GM21515 (cell line): ENCODE results near the gene UCN.

Source experiments
- ATAC-seq: cut with Tn5 transposase; IDR thresholded peaks from one replicate; pipeline ENCODE4 v1.9.1; 2021; ENCODE audit not compliant: unreplicated experiment

UCN gene

GRCh38 chr2:27262379-27263286 lies 45.6 kb downstream of the UCN start, which contains the start of gene SLC30A3:
SLC30A3 (minus strand) TSS chr2:27263047; CDS start chr2:27262906, 141 bp downstream.
- no peak for ATAC-seq

- ATAC-seq: no peak
Measured at GRCh38 chr2:27261926-27262298, 46.3 kb downstream of the UCN start.

- no peak for ATAC-seq
Measured at GRCh38 chr2:27261241-27261925, 46.9 kb downstream of the UCN start.

- no peak for ATAC-seq
Measured at GRCh38 chr2:27258051-27258450, 50.2 kb downstream of the UCN start.
